ENCODE data around the gene PRKG1. TPM values are rescaled to one million over a fixed set of nuclear protein-coding genes. Genes with fewer than 3 reads are reported as not detected.

Gene PRKG1
- total and polyA plus RNA-seq, 2 donors (not counting 1 experiment from before 2014, with no cell fraction given) = 45.8 to 71.8 TPM

- Histone ChIP-seq H3K9me3 (ENCODE audit: control insufficient read depth, insufficient read depth, low read depth, low read length) (no peaks in the 10 kb centered on the region), H3K27me3 (ENCODE audit: control insufficient read depth, insufficient read depth, low read length) (no peaks in the 10 kb centered on the region), H3K4me2 (ENCODE audit: extremely low read depth, insufficient read depth, low read length) (no peak overlapping the region), H2AFZ (ENCODE audit: low read length) (no peak overlapping the region), H4K20me1 (ENCODE audit: control insufficient read depth, extremely low read depth, insufficient read depth, low read length) (no peaks in the 10 kb centered on the region), H3K4me3 (replicated peaks in 1 of 4; ENCODE audit: control extremely low read depth in 1 of 4, insufficient read depth in 1 of 4, low read depth in 3 of 4, low read length in 4 of 4) (no peak overlapping the region), H3K9ac (ENCODE audit: insufficient read depth, low read length) (no peak overlapping the region), H3K4me1 (ENCODE audit: control insufficient read depth, extremely low read depth, insufficient read depth, low read length) (no peaks in the 10 kb centered on the region), H3K36me3 (ENCODE audit: control insufficient read depth, insufficient read depth, low read length) (no peaks in the 10 kb centered on the region), H3K27ac (ENCODE audit: insufficient read depth, low read length) (peak overlapping the region; percentile 22), H3K79me2 (ENCODE audit: control insufficient read depth, insufficient read depth, low read length) (no peaks in the 10 kb centered on the region)
- TF ChIP-seq CTCF (conservative IDR thresholded peaks at IDR 0.05 in 1 of 2, IDR thresholded peaks at IDR 0.05 in 1 of 2; ENCODE audit: low read depth in 1 of 2, low read length in 2 of 2) = no peak
- TF ChIP-seq EZH2 (IDR thresholded peaks at IDR 0.05; ENCODE audit: low read length, missing control alignments) = no peak
- peak; percentile 51 to 94 for DNase-seq (ENCODE audit: low read depth in 2 of 2)
Measured at GRCh38 chr10:52216852-52217251, 1142.6 kb downstream of the PRKG1 start.

DNA sequence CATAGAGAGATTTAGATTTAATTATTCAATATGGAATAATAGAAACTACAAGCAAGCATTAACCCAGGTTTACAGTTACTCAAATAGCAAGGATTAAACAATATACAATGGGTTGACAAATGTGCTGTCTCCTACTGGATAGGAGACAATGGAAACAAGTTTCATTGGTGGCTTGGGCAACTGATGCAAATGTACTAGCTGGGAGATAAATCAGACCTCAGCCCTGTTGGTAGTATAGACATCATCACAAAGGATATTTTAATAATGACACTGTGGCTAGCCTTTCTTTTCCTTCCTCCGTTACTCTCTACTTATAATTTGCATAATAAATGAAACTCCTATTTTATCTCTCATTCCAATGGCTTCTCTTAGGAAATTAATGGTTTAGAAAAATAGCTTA lies 1143.2 kb downstream of the PRKG1 start:
- TF ChIP-seq EZH2 (IDR thresholded peaks at IDR 0.05; ENCODE audit: low read length, missing control alignments) = no peak
- TF ChIP-seq CTCF (conservative IDR thresholded peaks at IDR 0.05 in 1 of 2, IDR thresholded peaks at IDR 0.05 in 1 of 2; ENCODE audit: low read depth in 1 of 2, low read length in 2 of 2) = no peak
- Histone ChIP-seq H3K27ac (ENCODE audit: insufficient read depth, low read length) (no peak overlapping the region), H3K27me3 (ENCODE audit: control insufficient read depth, insufficient read depth, low read length) (no peaks in the 10 kb centered on the region), H3K4me2 (ENCODE audit: extremely low read depth, insufficient read depth, low read length) (no peak overlapping the region), H4K20me1 (ENCODE audit: control insufficient read depth, extremely low read depth, insufficient read depth, low read length) (no peaks in the 10 kb centered on the region), H3K79me2 (ENCODE audit: control insufficient read depth, insufficient read depth, low read length) (no peaks in the 10 kb centered on the region), H3K9me3 (ENCODE audit: control insufficient read depth, insufficient read depth, low read depth, low read length) (no peaks in the 10 kb centered on the region), H3K36me3 (ENCODE audit: control insufficient read depth, insufficient read depth, low read length) (no peaks in the 10 kb centered on the region), H3K9ac (ENCODE audit: insufficient read depth, low read length) (no peak overlapping the region), H3K4me3 (replicated peaks in 1 of 4; ENCODE audit: control extremely low read depth in 1 of 4, insufficient read depth in 1 of 4, low read depth in 3 of 4, low read length in 4 of 4) (no peak overlapping the region), H2AFZ (ENCODE audit: low read length) (no peak overlapping the region), H3K4me1 (ENCODE audit: control insufficient read depth, extremely low read depth, insufficient read depth, low read length) (no peaks in the 10 kb centered on the region)
- no peak for DNase-seq (ENCODE audit: low read depth in 2 of 2)

- H3K9me3 ChIP-seq (ENCODE audit: control insufficient read depth, insufficient read depth, low read depth, low read length) = no peaks in the 10 kb centered on the region
- H3K36me3 ChIP-seq (ENCODE audit: control insufficient read depth, insufficient read depth, low read length) = no peaks in the 10 kb centered on the region
- no peaks in the 10 kb centered on the region for H3K4me1 ChIP-seq (ENCODE audit: control insufficient read depth, extremely low read depth, insufficient read depth, low read length)
- no peak overlapping the region for H3K9ac ChIP-seq (ENCODE audit: insufficient read depth, low read length)
- no peaks in the 10 kb centered on the region for H3K79me2 ChIP-seq (ENCODE audit: control insufficient read depth, insufficient read depth, low read length)
- H4K20me1 ChIP-seq (ENCODE audit: control insufficient read depth, extremely low read depth, insufficient read depth, low read length) = no peaks in the 10 kb centered on the region
- no peak for DNase-seq (ENCODE audit: low read depth in 2 of 2)
- H3K4me2 ChIP-seq (ENCODE audit: extremely low read depth, insufficient read depth, low read length) = no peak overlapping the region
- no peak for TF ChIP-seq EZH2 (IDR thresholded peaks at IDR 0.05; ENCODE audit: low read length, missing control alignments)
- TF ChIP-seq CTCF (conservative IDR thresholded peaks at IDR 0.05 in 1 of 2, IDR thresholded peaks at IDR 0.05 in 1 of 2; ENCODE audit: low read depth in 1 of 2, low read length in 2 of 2) = no peak
- no peak overlapping the region for H2AFZ ChIP-seq (ENCODE audit: low read length)
- H3K27ac ChIP-seq (ENCODE audit: insufficient read depth, low read length) = no peak overlapping the region
- H3K4me3 ChIP-seq (replicated peaks in 1 of 4; ENCODE audit: control extremely low read depth in 1 of 4, insufficient read depth in 1 of 4, low read depth in 3 of 4, low read length in 4 of 4) = no peak overlapping the region
- H3K27me3 ChIP-seq (ENCODE audit: control insufficient read depth, insufficient read depth, low read length) = no peaks in the 10 kb centered on the region
Measured at GRCh38 chr10:52220947-52221346, 1146.7 kb downstream of the PRKG1 start.
